ENCODE data around the gene ATG4C. TPM values are rescaled to one million over a fixed set of nuclear protein-coding genes. Genes with fewer than 3 reads are reported as not detected.

ATG4C gene
- total RNA-seq, 2 donors from 2014 or later: 6.5 to 9.4 TPM

- TF ChIP-seq, protein P1, sequence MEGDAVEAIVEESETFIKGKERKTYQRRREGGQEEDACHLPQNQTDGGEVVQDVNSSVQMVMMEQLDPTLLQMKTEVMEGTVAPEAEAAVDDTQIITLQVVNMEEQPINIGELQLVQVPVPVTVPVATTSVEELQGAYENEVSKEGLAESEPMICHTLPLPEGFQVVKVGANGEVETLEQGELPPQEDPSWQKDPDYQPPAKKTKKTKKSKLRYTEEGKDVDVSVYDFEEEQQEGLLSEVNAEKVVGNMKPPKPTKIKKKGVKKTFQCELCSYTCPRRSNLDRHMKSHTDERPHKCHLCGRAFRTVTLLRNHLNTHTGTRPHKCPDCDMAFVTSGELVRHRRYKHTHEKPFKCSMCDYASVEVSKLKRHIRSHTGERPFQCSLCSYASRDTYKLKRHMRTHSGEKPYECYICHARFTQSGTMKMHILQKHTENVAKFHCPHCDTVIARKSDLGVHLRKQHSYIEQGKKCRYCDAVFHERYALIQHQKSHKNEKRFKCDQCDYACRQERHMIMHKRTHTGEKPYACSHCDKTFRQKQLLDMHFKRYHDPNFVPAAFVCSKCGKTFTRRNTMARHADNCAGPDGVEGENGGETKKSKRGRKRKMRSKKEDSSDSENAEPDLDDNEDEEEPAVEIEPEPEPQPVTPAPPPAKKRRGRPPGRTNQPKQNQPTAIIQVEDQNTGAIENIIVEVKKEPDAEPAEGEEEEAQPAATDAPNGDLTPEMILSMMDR (IDR thresholded peaks at IDR 0.05): no peak
- no peaks in the 10 kb centered on the region for H3K36me3 ChIP-seq
- H3K9me3 ChIP-seq: peaks cover 0 to 11% of the 10 kb centered on the region in 2 donors
- no peaks in the 10 kb centered on the region for H3K27me3 ChIP-seq
- no peak overlapping the region for H3K27ac ChIP-seq
- H3K4me1 ChIP-seq: no peaks in the 10 kb centered on the region
- H3K4me3 ChIP-seq: no peak overlapping the region
- DNase-seq (ENCODE audit: low spot score): no peak
Observed at GRCh38 chr1:62879962-62880361, 96.0 kb downstream of the ATG4C start.

GRCh38 chr1:62882201-62883104 lies 98.5 kb downstream of the ATG4C start:
- Histone ChIP-seq H3K36me3 (no peaks in the 10 kb centered on the region), H3K4me3 (no peak overlapping the region), H3K27me3 (no peaks in the 10 kb centered on the region), H3K4me1 (no peaks in the 10 kb centered on the region), H3K9me3 (peaks cover 0 to 11% of the 10 kb centered on the region in 2 donors), H3K27ac (no peak overlapping the region)
- TF ChIP-seq, protein P1 (IDR thresholded peaks at IDR 0.05): no peak
- DNase-seq (ENCODE audit: low spot score): no peak

DNA sequence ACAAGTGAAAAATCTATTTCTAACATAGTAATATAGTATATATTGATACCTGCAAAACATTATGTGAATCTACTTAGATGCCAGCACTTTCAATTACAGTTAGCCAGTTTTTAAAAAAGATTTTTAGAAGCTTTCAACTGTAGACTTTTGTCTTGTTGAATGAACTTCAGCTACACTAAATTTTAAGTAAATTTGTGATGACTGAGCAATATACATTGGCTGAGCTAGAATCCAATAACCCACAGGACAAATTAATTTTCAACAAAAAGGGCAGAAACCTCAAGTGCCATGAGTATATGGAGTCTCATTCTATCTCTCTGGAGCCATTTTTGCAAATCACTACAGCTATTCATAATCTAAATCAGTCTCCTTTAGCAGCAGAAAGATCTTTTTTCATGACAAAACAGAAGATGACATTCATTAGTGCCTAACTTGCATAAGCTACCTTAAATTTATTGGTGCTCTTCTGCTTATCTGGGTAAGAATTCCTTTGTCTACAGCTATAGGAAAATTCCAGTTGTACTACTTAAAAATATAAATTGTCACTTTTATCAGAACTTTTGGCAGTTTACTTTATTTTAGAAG lies 100.3 kb downstream of the ATG4C start:
- no peak for DNase-seq (ENCODE audit: low spot score)
- H3K4me3 ChIP-seq: no peak overlapping the region
- peaks cover 0 to 11% of the 10 kb centered on the region in 2 donors for H3K9me3 ChIP-seq
- no peaks in the 10 kb centered on the region for H3K4me1 ChIP-seq
- H3K36me3 ChIP-seq: no peaks in the 10 kb centered on the region
- TF ChIP-seq, protein P1 (IDR thresholded peaks at IDR 0.05): no peak
- no peaks in the 10 kb centered on the region for H3K27me3 ChIP-seq
- no peak overlapping the region for H3K27ac ChIP-seq

DNA sequence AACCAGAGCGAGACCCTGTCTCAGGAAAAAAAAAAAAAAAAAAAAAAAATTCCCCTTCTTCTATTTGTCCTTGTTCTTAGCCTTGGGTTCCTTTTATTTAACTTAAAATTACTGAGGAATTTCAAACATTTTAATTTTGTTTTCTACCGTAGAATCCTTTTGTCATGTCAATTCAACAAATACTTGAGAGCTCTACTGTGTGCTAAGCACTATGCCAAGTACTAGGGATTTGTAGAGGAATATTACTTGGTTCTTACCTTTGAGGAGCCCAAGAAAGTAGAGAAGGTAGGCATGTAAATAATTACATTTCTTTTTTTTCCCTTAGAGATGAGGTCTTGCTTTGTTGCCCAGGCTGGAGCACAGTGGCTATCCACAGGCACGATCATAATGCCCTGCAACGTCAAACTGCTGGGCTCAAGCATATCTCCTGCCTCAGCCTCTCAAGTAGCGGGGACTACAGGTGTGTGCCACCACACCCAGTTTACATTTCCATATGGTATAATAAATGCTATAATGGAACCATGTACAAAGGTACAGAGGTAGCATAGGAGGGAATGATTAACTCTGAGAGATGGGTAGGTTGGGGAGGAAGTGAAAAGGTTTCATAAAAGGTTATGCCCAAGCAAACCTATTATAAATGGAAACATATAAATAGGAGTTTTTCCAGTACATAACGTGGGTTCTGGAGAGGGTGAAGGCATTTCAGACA lies 104.0 kb downstream of the ATG4C start:
- H3K36me3 ChIP-seq: no peaks in the 10 kb centered on the region
- TF ChIP-seq, protein P1 (IDR thresholded peaks at IDR 0.05): no peak
- no peak overlapping the region for H3K27ac ChIP-seq
- H3K9me3 ChIP-seq: no peaks in the 10 kb centered on the region
- no peak overlapping the region for H3K4me3 ChIP-seq
- no peak for DNase-seq (ENCODE audit: low spot score)
- H3K4me1 ChIP-seq: no peaks in the 10 kb centered on the region
- H3K27me3 ChIP-seq: no peaks in the 10 kb centered on the region

DNA sequence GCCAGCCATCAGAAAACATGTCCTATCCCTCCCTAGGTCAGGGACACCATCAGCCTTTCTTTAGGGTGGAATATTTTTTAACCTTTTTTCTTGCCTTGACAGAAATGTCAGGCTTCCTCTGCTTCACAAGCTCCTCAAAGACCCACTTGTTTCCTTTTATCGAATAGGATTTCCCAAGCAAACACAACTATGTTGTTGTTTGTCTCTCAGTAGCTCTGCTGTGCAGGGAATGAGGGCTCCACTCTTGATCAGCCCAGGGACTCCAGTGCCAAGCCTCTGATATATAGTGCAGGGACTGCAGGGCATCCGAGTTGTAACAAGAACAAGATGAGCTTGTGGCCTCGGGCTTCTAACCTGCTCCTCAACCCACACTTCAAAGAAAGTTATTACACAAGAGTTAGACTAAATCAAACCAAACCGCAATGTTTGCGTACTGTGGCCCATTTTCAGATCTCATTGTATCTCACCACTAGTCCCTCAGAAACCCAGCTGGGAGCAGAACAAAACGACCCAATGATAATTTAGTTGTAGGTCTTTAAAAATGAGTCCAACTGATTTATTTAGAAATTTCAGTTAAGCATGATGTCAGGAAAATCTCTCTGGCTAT lies 108.1 kb downstream of the ATG4C start:
- TF ChIP-seq, protein P1 (IDR thresholded peaks at IDR 0.05): no peak
- no peak overlapping the region for H3K4me3 ChIP-seq

More for the DNA sequence above, 108.1 kb downstream of the ATG4C start:
- Histone ChIP-seq H3K27ac (no peak overlapping the region), H3K36me3 (no peaks in the 10 kb centered on the region), H3K9me3 (no peaks in the 10 kb centered on the region), H3K27me3 (no peaks in the 10 kb centered on the region), H3K4me1 (no peaks in the 10 kb centered on the region)
- DNase-seq (ENCODE audit: low spot score): no peak
